SK-N-SH (cell line): ENCODE data around the gene IGSF11. TPM values are rescaled to one million over a fixed set of nuclear protein-coding genes. Genes with fewer than 3 reads are reported as not detected.

Source experiments
- CTCF ChIA-PET: fragments of 300-600, 350-600 bp; formaldehyde crosslinking; extraction: SDS; loops from one replicate; lab custom pipeline; 2021; lab: Yijun Ruan, JAX
- POLR2A ChIA-PET: fragments of 350-600 bp; sonication (Branson Sonifier 250); formaldehyde crosslinking; extraction: SDS; loops from one replicate; lab custom pipeline; 2020; ENCODE audit warnings: antibody characterized with exemption, inconsistent platforms; lab: Yijun Ruan, JAX
- DNase-seq: peaks from one replicate; pipeline ENCODE4 v3.0.0; 2012
- H2AFZ ChIP-seq: fragments of 200-600 bp; sonication (generic); 2 replicates; pipeline ENCODE4 v1.8.1; 2016; ENCODE audit warnings: antibody characterized with exemption, mild to moderate bottlenecking, low read depth
- H3F3A ChIP-seq: fragments of 200-600 bp; sonication (generic); replicated peaks from 2 replicates; pipeline ENCODE3; 2016; ENCODE audit warnings: antibody characterized with exemption, mild to moderate bottlenecking; ENCODE audit not compliant: insufficient read depth
- H3K27ac ChIP-seq, 2 experiments: fragments of 200-500 bp in 1 of 2; fragments of 200-600 bp in 1 of 2; sonication (Bioruptor generic) in 1 of 2; sonication (generic), shearing (Covaris generic) in 1 of 2; 2 replicates each; pipeline versions ENCODE4 v1.5.1 to v1.6.1; 2014 to 2016; ENCODE audit warnings: low read depth in 2 of 2, inconsistent platforms in 1 of 2, low read length in 1 of 2, mild to moderate bottlenecking in 1 of 2, mixed read lengths in 1 of 2
- H3K27me3 ChIP-seq: fragments of 200-600 bp; sonication (generic), shearing (Covaris generic); 2 replicates; pipeline ENCODE4 v1.6.1; 2016; ENCODE audit warnings: mixed run types; ENCODE audit not compliant: insufficient read depth
- H3K36me3 ChIP-seq, 2 experiments: fragments of 200-500 bp in 1 of 2; fragments of 200-600 bp in 1 of 2; sonication (Bioruptor generic) in 1 of 2; sonication (generic) in 1 of 2; replicated peaks in 1 of 2; 2 replicates each; pipeline versions ENCODE3 to v1.5.1; 2014 to 2016; ENCODE audit warnings: low read length in 1 of 2, mild to moderate bottlenecking in 1 of 2; ENCODE audit not compliant: insufficient read depth in 2 of 2, control insufficient read depth in 1 of 2
- H3K4me1 ChIP-seq, 2 experiments: fragments of 200-500 bp in 1 of 2; fragments of 200-600 bp in 1 of 2; sonication (Bioruptor generic) in 1 of 2; sonication (generic), shearing (Covaris generic) in 1 of 2; 2 replicates each; pipeline versions ENCODE4 v1.5.1 to v1.6.1; 2014 to 2016; ENCODE audit warnings: low read depth in 1 of 2, low read length in 1 of 2, mixed run types in 1 of 2; ENCODE audit not compliant: insufficient read depth in 2 of 2, control insufficient read depth in 1 of 2
- H3K4me2 ChIP-seq: fragments of 200-600 bp; sonication (generic), shearing (Covaris generic); 2 replicates; pipeline ENCODE4 v1.6.1; 2017; ENCODE audit warnings: mixed run types
- H3K4me3 ChIP-seq, 2 experiments: fragments of 200-500 bp in 1 of 2; fragments of 200-600 bp in 1 of 2; sonication (Bioruptor generic) in 1 of 2; sonication (generic), shearing (Covaris generic) in 1 of 2; 2 replicates each; pipeline versions ENCODE4 v1.5.1 to v1.8.1; 2014 to 2016; ENCODE audit warnings: low read depth in 2 of 2, inconsistent platforms in 1 of 2, low read length in 1 of 2, mild to moderate bottlenecking in 1 of 2, mixed read lengths in 1 of 2, moderate library complexity in 1 of 2
- H3K79me2 ChIP-seq: fragments of 200-600 bp; sonication (generic); 2 replicates; pipeline ENCODE4 v1.8.1; 2017; ENCODE audit warnings: mild to moderate bottlenecking; ENCODE audit not compliant: insufficient read depth
- H3K9ac ChIP-seq: fragments of 200-600 bp; sonication (generic); 2 replicates; pipeline ENCODE4 v1.6.1; 2017; ENCODE audit warnings: mixed run types
- H3K9me2 ChIP-seq: fragments of 200-600 bp; sonication (generic); 2 replicates; pipeline ENCODE4 v1.6.1; 2017; ENCODE audit warnings: mixed run types
- H3K9me3 ChIP-seq: fragments of 200-600 bp; sonication (generic); 2 replicates; pipeline ENCODE4 v1.6.1; 2017; ENCODE audit warnings: mixed run types, mild to moderate bottlenecking, moderate library complexity
- H4K20me1 ChIP-seq: fragments of 200-600 bp; sonication (generic); 2 replicates; pipeline ENCODE4 v1.6.1; 2017; ENCODE audit warnings: mild to moderate bottlenecking, mixed run types; ENCODE audit not compliant: insufficient read depth
- EP300 ChIP-seq, 2 experiments: IDR thresholded peaks; 2 replicates each; pipeline versions ENCODE4 v1.4.0 to v1.6.1; 2012; ENCODE audit warnings: borderline replicate concordance in 1 of 2, low read depth in 1 of 2, low read length in 1 of 2
- EZH2phosphoT487 ChIP-seq: fragments of 200-600 bp; sonication (generic); IDR thresholded peaks from 2 replicates; pipeline ENCODE4 v1.6.1; 2017; ENCODE audit warnings: low read depth, mixed run types, mild to moderate bottlenecking, antibody characterized with exemption, moderate library complexity, borderline replicate concordance
- FOSL2 ChIP-seq: IDR thresholded peaks from 2 replicates; pipeline ENCODE4 v1.4.0; 2012; ENCODE audit warnings: low read depth, mild to moderate bottlenecking, moderate library complexity, borderline replicate concordance
- FOXJ3 ChIP-seq: sonication (generic); formaldehyde crosslinking; IDR thresholded peaks from 2 replicates; pipeline ENCODE4 v1.5.1; 2020; ENCODE audit warnings: mild to moderate bottlenecking, missing genetic modification reagents
- FOXM1 ChIP-seq: IDR thresholded peaks from 2 replicates; pipeline ENCODE4 v1.4.0; 2012; ENCODE audit warnings: low read depth, mild to moderate bottlenecking
- GABPA ChIP-seq: IDR thresholded peaks from 2 replicates; pipeline ENCODE4 v1.4.0; 2012; ENCODE audit warnings: low read depth, mild to moderate bottlenecking
- GATA2 ChIP-seq: sonication (generic); formaldehyde crosslinking; IDR thresholded peaks from 2 replicates; pipeline ENCODE4 v1.5.0; 2020; ENCODE audit warnings: mild to moderate bottlenecking, missing genetic modification reagents
- IRF3 ChIP-seq: fragments of 150-350 bp; IDR thresholded peaks from 2 replicates; pipeline ENCODE4 v1.6.1; 2016; ENCODE audit warnings: mild to moderate bottlenecking, low read depth, low read length
- JUND ChIP-seq: IDR thresholded peaks from 2 replicates; pipeline ENCODE4 v1.4.0; 2012
- MEF2A ChIP-seq: IDR thresholded peaks from 2 replicates; pipeline ENCODE4 v1.4.0; 2012; ENCODE audit warnings: low read depth, borderline replicate concordance
- NRF1 ChIP-seq: IDR thresholded peaks from 2 replicates; pipeline ENCODE4 v1.6.1; 2012; ENCODE audit warnings: low read depth, mild to moderate bottlenecking, low read length
- RAD21 ChIP-seq: IDR thresholded peaks from 2 replicates; pipeline ENCODE4 v1.6.1; 2012; ENCODE audit warnings: mild to moderate bottlenecking, low read length
- RCOR1 ChIP-seq: fragments of 150-350 bp; IDR thresholded peaks from 2 replicates; pipeline ENCODE4 v1.6.1; 2017; ENCODE audit warnings: antibody characterized with exemption, low read length
- REST ChIP-seq: IDR thresholded peaks from 2 replicates; pipeline ENCODE4 v1.6.1; 2012; ENCODE audit warnings: mild to moderate bottlenecking, low read depth, low read length, moderate library complexity
- RFX5 ChIP-seq: IDR thresholded peaks from 2 replicates; pipeline ENCODE4 v1.6.1; 2012; ENCODE audit warnings: mild to moderate bottlenecking, improper control_type of control experiment, low read length
- SMC3 ChIP-seq: IDR thresholded peaks from 2 replicates; pipeline ENCODE4 v1.6.1; 2012; ENCODE audit warnings: low read depth, low read length, improper control_type of control experiment
- TAF1 ChIP-seq: IDR thresholded peaks from 2 replicates; pipeline ENCODE4 v1.6.1; 2012; ENCODE audit warnings: low read depth, mild to moderate bottlenecking, low read length, moderate library complexity, borderline replicate concordance
- TCF12 ChIP-seq: IDR thresholded peaks from 2 replicates; pipeline ENCODE4 v1.4.0; 2012
- USF2 ChIP-seq: fragments of 150-350 bp; IDR thresholded peaks from 2 replicates; pipeline ENCODE4 v1.6.1; 2017; ENCODE audit warnings: antibody characterized with exemption, low read length, low read depth, borderline replicate concordance
- ZBTB33 ChIP-seq: IDR thresholded peaks from 2 replicates; pipeline ENCODE4 v1.4.0; 2012; ENCODE audit warnings: low read depth, borderline replicate concordance
- WGBS: methylation state at CpG from one replicate; pipeline ENCODE4 v1.1.6; 2017; ENCODE audit warnings: low lambda C conversion rate; 5-methylcytosine and 5-hydroxymethylcytosine counted together
- polyA plus RNA-seq, 3 experiments: library from polyadenylated mRNA; depleted of rRNA; stranded (reverse); fragments of >200 nt; gene quantifications; 2 replicates each; pipeline ENCODE4 v1.2.3, GENCODE V29; 2012

IGSF11 gene
- polyA plus RNA-seq, 1 of the 3 experiments (the other 2 are of a cell fraction) = 0.07 TPM

- Histone ChIP-seq H3F3A (no peaks in the 10 kb centered on the region), H2AFZ (no peak overlapping the region), H3K4me3 (no peak overlapping the region), H3K36me3 (no peaks in the 10 kb centered on the region), H3K9me3 (no peaks in the 10 kb centered on the region), H3K9me2 (no peaks in the 10 kb centered on the region), H4K20me1 (no peaks in the 10 kb centered on the region), H3K27me3 (no peaks in the 10 kb centered on the region), H3K4me2 (no peak overlapping the region), H3K9ac (no peak overlapping the region), H3K79me2 (no peaks in the 10 kb centered on the region), H3K27ac (no peak overlapping the region), H3K4me1 (no peaks in the 10 kb centered on the region)
- TF ChIP-seq GATA2 = no peak
- no peak for TF ChIP-seq GABPA
- TF ChIP-seq USF2 = no peak
- no peak for TF ChIP-seq NRF1
- no peak for TF ChIP-seq REST
- no peak for TF ChIP-seq RAD21
- no peak for TF ChIP-seq TCF12
- no peak for TF ChIP-seq EP300 (IDR thresholded peaks at IDR 0.05; ENCODE audit: borderline replicate concordance in 1 of 2, low read depth in 1 of 2, low read length in 1 of 2)
- TF ChIP-seq FOXM1 = no peak
- TF ChIP-seq TAF1 = no peak
- TF ChIP-seq SMC3 = no peak
- no peak for TF ChIP-seq FOXJ3
- TF ChIP-seq RFX5 = no peak
- no peak for TF ChIP-seq JUND
- no peak for TF ChIP-seq EZH2phosphoT487
- TF ChIP-seq ZBTB33 = no peak
- TF ChIP-seq IRF3 = no peak
- no peak for TF ChIP-seq RCOR1
- no peak for TF ChIP-seq MEF2A
- no peak for TF ChIP-seq FOSL2
- POLR2A ChIA-PET = no interaction called here
- 12% methylated on average over 2 of the region's 2 CpGs for WGBS
- DNase-seq = no peak
- CTCF ChIA-PET = interaction anchor here (1.0 to 6.4 kb wide), 2 partner anchors 10 to 161 kb away, joined by 5 to 48 read pairs; partner anchors contain the start of gene IGSF11
Measured at GRCh38 chr3:119044593-119044992, 9.9 kb upstream of the IGSF11 start.
